ENCODE data around the gene CTF1.
"Not testable (repeated sequence)": the region's sequence is repeated elsewhere in the genome, so short reads cannot be mapped to it uniquely, and the experiment has no call there.

The CTF1 gene

DNA sequence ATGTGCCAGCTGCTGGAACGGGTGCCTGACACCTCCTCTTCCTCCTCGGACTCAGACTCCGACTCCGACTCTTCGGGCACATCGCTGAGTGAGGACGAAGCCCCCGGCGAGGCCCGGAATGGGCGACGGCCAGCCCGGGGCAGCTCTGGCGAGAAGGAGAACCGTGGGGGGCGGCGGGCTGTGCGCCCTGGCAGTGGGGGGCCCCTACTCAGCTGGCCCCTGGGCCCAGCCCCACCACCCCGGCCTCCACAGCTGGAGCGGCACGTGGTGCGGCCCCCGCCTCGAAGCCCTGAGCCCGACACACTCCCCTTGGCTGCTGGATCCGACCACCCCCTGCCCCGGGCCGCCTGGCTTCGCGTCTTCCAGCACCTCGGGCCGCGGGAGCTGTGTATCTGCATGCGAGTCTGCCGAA lies 33.8 kb downstream of the CTF1 start:
- DNase-seq (ENCODE audit: low spot score), result no peak

DNA sequence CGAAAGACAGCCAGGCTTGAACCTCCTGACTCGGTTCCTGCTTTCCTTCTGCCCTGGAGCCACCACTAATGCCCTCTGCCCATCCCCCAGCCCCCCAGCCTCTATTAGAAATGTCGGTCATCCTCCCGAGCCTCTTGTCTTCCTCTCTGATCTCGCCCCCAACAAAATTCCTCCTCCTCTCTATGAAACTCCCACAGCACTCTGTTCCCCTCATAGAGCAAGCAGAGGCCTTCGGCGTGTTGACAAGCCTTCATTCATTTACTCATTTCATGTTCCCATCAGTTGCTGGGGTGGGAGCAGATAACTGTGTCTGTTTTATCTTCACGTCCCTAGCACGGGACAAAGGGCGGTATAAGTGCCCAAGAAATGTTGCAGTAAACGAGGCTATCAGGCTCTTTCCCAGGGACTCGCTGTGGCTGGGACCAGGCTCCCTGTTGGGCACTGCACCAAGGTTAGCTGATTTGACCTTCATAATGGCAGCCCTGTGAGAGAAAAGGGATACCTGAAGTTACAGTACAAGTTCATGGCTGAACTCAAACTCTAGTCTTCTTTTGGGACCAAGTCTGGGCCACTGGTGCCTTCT lies 34.7 kb downstream of the CTF1 start:
- no peak for DNase-seq (ENCODE audit: low spot score)

DNA sequence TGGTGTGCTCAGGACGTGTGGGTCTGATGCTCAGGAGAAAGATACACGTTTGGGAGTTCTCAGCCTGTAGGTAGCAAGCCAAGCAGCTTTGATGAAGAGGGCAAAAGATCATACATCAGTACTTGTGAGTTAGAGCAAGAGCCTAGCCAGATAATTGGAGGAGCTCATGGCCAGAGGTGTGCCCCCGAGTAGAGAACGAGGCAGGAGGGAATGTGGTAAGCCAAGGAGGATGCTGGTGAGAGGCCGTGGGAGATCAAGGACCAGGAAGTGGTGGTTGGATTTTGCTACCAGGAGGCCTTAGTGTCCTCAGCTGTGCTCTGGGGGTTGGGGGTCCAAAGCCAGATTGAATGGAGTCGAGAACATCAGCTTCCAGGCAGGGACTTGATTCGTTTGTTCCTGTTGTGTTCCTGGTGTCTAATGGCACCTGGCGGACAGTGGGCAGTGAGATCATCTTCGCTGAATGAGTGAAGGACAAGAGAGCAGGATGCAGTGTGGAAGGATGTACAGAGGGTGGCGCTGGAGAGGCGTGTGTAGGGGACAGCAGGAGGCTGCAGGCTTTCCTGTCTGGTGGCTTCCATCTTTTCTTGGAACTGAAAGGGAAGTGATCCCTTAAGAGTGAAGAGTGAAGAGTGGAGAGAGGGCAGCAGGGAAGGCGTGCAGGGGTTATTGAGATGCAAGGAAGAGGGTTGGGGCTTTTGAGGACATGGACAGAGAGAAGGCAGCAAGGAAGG lies 38.6 kb downstream of the CTF1 start:
- no peak for DNase-seq (ENCODE audit: low spot score)

DNA sequence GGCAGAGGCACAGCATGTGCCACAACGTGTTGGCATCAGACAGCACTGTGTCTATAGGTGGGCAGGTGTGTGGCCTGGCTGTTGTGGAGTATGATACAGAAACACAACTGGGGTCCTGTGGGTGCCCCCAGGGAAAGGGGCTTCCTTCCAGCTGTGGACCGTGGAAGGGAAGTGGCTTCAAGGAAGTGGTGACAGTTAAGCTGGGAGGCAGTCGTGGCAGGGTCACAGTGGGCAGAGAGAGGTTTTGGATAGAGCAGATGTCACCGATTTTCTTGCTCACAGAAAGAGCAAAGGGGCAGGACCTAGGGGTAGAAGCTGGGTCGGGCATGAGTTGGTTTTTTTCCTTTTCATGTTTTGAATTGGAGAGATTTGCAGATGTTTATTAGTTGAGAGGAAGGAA lies 41.3 kb downstream of the CTF1 start:
- DNase-seq (ENCODE audit: low spot score), result no peak

DNA sequence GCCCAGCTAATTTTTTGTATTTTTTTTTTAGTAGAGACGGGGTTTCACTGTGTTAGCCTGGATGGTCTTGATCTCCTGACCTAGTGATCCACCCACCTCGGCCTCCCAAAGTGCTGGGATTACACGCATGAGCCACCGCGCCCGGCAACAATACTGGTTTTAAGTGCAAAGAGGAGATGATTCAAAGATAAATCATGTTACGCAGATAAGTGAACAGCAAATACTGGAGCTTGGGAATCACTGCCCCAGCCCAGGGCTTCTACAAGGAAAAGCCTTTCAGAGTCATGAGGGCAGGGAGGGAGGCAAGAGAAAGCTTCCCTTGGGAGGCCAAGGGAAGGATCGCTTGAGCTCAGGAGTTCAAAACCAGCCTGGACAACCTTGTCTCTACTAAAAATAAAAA lies 43.2 kb downstream of the CTF1 start:
- not testable (repeated sequence) for DNase-seq (ENCODE audit: low spot score)

DNA sequence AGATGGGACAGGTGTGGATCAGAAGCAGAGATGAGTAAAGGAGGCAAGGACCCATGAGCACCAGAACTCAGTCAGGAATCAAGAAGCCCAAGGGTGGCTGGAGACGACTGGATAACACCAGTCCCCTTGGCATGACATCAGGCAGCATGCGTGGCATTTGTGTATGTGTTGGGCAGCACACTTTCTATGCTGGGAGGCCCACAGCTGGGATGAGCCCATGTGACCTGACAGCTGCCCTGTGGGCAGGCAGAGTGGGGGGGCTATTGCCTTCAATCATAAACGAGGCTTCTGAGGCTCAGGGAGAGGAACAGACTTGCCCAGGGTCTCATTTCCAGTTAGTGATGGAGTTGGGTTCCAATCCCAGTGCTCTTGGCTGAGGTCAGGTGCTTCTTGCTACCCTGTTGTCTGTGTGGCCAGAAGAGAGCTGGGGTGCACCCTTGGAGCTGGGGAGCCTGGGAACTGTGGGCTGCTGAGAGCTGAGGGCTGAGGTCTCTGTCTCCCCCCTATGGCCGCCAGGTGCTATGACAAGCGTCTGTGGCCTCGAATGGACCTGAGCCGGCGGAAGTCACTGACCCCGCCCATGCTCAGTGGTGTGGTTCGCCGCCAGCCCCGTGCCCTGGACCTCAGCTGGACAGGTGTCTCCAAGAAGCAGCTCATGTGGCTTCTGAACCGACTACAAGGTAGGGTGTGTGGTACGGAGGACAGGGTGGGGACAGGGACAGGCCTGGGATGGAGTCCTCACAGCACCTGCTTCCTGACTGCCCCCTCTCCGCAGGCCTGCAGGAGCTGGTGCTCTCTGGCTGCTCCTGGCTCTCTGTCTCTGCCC lies 45.4 kb downstream of the CTF1 start:
- peak; percentile 85 for DNase-seq (ENCODE audit: low spot score)

DNA sequence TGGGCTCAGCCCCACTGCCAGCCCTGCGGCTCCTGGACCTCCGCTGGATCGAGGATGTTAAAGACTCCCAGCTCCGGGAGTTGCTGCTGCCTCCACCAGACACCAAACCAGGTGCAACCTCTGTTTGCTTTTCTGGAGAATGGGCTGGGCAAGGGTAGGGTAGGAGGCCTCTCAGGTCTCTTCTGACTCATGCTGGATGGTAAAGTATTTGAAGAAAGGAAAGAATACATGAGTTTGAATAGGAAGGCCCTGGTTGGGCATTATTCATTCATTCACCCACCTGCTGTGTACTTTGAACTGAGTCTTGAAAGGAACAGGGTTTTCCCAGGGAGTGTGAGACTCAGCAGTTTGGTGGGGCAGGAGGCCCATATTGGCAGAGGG lies 46.0 kb downstream of the CTF1 start:
- DNase-seq (ENCODE audit: low spot score), result no peak

DNA sequence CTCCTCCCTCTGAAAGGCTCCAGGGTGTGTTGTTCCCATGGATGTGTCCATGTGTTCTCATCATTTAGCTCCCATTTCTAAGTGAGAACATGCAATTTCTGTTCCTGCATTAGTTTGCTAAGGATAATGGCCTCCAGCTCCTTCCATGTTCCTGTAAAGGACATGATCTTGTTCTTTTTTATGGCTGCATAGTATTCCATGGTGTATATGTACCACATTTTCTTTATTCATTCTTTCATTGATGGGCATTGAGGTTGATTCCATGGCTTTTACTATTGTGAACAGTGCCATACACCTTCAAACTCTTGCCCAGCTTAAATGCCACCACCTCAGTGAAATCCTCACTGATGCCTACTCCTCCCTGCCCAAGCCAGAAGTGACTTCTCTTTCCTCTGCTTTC lies 47.9 kb downstream of the CTF1 start:
- DNase-seq (ENCODE audit: low spot score), result no peak

DNA sequence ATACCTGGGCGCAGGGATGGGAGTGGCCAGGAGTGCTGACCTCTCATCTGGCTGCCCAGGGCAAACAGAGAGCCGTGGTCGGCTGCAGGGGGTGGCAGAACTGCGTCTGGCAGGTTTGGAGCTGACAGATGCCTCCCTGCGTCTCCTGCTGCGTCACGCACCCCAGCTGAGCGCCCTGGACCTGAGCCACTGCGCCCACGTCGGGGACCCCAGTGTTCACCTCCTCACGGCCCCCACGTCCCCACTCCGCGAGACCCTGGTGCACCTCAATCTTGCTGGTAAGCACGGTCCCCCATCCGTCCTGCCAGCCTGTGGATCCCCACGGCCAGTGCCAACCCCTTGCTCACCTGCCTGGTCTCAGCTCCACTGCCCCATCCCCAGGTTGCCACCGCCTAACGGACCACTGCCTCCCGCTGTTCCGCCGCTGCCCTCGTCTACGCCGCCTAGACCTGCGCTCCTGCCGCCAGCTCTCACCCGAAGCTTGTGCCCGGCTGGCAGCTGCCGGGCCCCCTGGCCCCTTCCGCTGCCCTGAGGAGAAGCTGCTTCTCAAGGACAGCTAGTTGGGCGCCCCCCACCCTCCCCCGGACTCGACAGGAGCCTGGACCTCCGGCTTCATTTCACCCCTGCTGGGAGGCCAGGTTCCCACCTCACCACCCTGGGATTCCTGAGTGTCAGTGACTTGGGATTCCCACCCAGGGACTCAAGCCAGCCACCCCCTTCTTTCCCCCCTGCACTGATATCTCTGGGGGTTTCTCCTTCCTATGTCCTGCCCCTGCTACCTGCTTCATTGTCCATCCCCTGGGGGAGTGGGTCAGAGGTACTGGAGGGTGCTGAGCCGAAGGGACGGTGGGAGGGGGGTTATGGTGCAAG lies 50.5 kb downstream of the CTF1 start:
- DNase-seq (ENCODE audit: low spot score), result no peak

DNA sequence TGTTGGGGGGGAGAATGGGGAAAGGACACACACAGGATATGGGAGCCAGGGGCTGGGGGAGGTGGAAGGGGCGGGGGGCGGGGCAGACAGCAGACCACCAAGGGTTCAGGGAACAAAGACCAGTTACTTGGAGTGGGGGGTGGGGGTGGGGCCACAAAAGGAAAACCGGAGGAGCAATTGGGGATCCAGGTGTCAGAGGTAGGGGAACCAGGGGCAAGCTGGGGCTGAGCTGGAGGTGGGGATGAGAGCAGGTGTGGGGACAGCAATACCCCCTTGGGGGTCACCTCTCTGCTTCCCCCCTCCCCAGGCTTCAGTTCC lies 51.1 kb downstream of the CTF1 start:
- DNase-seq (ENCODE audit: low spot score), result no peak

DNA sequence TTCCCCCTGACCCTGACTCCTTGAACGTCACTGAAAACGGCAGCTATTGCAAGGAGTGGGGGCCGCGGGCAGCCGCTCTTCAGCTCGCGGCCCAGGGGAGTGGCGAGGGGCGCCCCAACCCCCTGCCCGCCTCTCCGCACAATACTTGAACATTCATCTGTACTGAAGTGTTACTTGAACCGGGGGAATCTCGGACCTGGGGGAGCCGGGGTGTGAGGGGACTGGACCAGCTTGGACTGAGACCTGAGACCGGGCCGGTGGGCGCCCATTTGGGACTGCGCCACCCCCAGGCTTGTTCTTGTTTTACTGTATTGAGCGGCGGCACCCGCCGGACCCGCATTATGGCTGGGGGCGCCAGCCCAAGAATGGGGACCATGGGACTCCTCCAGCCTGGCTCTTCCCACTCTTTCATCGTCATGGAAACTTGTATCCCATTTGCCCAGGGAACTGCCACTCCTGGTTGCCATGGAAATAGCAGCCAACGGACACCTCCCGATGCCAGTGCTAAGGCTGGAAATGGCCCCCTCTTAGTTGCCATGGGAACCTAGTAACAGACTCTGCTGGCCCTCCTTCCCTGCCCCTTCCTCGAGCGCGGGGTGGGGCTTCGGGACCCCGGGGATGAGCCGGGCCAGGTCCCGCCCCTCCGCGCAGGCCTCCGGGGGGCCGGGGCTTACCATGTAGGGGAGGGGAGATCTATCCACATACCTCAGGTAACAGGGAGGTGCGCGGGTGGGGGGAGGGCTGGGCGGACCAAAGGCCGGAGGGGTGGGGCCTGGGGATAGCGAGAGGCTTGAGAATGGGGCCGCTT lies 51.6 kb downstream of the CTF1 start:
- DNase-seq (ENCODE audit: low spot score), result peak; percentile 30

DNA sequence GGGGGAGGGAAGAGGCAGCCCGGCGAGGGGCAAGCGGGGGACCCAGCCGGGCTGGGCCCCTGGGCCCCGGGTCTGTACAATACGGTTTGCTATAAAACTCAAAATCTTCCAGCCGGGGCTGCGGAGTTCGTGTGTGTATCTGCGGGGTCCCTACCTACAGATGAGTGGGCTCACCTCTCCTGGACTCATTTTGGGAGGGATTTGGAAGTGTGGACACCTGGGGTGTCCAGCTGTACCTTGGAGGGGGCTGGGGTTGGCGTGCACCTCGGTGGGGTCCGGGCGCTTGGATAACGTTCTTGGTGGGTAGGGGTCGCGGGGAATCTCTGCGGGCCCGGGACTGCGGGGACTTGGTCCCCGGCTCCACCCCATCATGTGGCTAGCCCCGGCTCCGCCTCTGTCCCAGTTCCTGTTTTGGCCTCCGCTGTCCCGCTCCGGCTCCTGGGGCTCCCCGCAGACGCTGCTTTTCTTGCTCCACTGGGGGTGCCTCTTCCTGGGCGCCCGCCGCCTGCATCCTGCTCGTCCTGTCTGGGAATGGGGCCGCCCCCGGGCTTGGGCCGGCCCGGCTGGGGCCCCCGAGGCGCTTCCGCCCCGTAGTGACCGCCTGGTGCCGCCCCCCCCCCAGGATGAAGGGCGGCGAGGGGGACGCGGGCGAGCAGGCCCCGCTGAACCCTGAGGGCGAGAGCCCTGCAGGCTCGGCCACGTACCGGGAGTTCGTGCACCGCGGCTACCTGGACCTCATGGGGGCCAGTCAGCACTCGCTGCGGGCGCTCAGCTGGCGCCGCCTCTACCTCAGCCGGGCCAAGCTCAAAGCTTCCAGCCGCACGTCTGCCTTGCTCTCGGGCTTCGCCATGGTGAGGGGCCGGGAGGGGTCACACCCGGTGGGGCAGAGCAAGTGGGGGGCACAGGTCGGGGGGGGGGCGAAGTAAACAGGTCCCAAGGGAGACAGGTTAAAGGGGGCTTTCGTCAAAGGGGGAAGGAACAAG lies 52.5 kb downstream of the CTF1 start, which contains the start of gene ORAI3:
Gene ORAI3 (plus strand): TSS at position 402 of the 983 bp plus-strand sequence. CDS start 222 bp downstream, at position 624.
- DNase-seq (ENCODE audit: low spot score), result peak; percentile 72

DNA sequence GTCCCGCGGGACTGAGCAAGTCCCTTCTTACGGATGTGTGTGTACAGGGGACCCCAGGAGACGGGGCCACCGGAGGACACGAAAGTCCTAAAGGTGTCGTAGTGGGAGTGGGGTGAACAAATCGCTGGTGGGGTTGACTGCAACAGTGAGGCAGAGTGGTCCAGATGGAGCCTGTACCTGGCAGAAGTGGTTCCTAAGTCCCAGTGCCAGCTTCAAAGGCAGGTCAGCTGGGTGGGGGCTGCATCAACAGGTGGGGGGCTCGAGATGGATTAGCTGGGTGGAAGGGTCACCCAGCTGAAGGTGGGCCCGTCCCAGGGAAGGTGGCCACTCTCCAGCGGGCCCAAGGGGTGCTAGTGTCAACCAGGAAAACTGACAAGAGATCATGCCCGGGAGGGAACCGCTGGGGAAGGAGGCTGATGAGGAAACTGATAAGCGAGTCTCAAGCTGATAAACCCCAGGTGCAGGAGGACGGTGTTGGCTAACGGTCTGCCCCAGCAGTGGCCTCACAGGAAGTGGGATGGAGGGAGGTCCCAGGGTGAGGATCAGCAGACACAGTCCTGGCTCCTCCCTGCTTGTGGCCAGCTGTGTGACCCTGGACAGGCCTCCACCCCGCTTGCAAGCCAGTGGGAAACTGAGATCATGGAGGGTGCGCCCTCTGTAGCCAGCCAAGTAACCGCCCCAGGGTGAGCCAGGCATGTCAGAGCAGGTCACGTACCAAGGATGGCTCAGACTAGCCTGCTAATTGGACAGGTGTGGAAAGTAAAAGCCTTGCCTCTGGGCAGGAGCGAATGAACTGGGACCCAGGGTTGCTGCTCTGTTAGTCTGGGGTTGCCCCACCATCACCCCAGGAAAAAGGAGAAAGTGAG lies 53.5 kb downstream of the CTF1 start:
- peak; percentile 21 for DNase-seq (ENCODE audit: low spot score)

DNA sequence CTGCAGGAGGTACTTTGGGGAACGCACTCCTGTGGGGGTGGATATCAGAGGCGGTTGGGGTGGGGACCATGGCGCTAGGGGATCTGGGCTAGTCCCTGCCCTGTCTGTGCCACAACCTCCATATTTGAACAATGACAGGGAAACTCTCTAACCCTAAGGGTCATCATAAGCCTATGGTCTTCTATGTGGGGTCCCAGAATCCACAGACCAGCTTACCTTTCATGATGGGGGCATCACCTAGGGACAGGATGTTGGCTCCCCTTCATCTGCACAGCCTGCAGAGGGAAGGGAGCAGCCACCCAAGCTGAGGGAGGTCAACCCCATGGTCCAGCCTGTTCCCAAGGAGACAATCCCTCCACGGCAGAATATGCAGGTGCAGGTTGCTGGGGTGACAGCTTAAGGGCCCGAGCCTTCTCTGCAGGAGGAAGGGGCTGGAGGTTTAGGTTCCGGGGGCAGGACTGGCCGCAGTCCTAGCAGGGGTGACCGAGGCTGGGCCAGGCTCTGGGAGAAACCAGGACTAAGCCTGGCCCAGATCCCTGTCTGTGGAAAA lies 54.2 kb downstream of the CTF1 start:
- no peak for DNase-seq (ENCODE audit: low spot score)

DNA sequence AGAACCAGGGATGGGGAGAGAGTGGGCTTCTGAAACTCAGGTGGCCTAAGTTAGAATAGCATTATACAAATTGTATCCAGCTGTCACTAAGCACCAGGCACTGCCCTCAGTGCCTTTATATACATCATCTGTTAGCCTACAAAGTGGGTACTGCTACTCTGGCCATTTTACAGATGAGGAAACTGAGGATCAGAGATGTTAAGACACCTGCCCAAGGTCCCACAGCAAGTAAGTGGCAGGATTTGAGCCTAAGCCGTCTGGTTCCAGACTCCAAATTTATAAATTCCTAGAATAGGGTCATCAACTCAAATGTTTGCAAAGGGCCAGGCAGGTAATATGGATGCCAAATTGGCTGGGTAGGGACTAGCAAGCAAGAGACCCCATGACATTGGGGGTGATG lies 54.8 kb downstream of the CTF1 start:
- no peak for DNase-seq (ENCODE audit: low spot score)

DNA sequence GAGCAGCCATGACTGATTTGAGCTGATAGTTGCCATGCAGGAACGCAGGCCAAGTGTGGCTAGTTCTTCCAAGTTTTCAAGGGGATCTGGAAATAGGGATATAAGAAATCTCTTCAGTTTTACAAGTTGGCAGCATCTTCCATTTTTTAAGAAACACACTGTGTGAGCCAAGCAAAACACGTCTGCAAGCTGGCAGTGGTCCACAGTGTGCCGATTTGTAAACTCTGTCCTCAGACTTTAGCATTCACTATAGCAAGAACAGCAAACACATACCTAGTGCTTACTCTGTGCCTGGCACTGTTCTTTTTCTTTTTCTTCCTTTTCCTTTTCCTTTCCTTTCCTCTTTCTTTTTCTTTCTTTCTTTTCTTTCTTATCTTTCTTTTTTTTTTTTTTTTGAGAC lies 55.3 kb downstream of the CTF1 start:
- no peak for DNase-seq (ENCODE audit: low spot score)

DNA sequence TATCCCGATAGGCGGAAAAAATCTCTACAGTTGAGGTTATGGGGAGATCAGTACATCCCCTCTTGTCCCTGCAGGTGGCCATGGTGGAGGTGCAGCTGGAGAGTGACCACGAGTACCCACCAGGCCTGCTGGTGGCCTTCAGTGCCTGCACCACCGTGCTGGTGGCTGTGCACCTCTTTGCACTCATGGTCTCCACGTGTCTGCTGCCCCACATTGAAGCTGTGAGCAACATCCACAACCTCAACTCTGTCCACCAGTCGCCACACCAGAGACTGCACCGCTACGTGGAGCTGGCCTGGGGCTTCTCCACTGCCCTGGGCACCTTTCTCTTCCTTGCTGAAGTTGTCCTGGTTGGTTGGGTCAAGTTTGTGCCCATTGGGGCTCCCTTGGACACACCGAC lies 56.7 kb downstream of the CTF1 start:
- no peak for DNase-seq (ENCODE audit: low spot score)
